Gastrocnemius medialis (tissue), 4 donors: ENCODE data around the gene ADAMTSL1. TPM values are rescaled to one million over a fixed set of nuclear protein-coding genes. Genes with fewer than 3 reads are reported as not detected.
"Not testable (repeated sequence)": the region's sequence is repeated elsewhere in the genome, so short reads cannot be mapped to it uniquely, and the experiment has no call there.

ENCODE experiments used
- ATAC-seq, 2 donors: fragments of 150-250 bp; one replicate each; pipeline ENCODE4 v1.9.1; 2016
- DNase-seq, 2 donors: peaks; one replicate each; pipeline ENCODE4 v3.0.0-alpha.2; 2019
- H3K27ac ChIP-seq, 4 donors: fragments of 200-600 bp; sonication (generic); 1 replicate in 1 of 4; 2 replicates in 3 of 4; pipeline ENCODE4 v1.5.1; 2016 to 2018; ENCODE audit warnings: mild to moderate bottlenecking in 2 of 4, moderate library complexity in 1 of 4
- H3K27me3 ChIP-seq, 3 donors: fragments of 200-600 bp; sonication (generic) in 2 of 3; 1 replicate in 1 of 3; 2 replicates in 2 of 3; pipeline versions ENCODE4 v1.5.1 to v1.6.0; 2016 to 2019; ENCODE audit warnings: mild to moderate bottlenecking in 1 of 3, moderate library complexity in 1 of 3
- H3K36me3 ChIP-seq, 2 donors: fragments of 200-600 bp; sonication (generic) in 1 of 2; one replicate each; pipeline ENCODE4 v1.5.1; 2017 to 2018
- H3K4me1 ChIP-seq, 2 donors: fragments of 200-600 bp; sonication (generic) in 1 of 2; one replicate each; pipeline ENCODE4 v1.5.1; 2016 to 2017; ENCODE audit warnings: mild to moderate bottlenecking in 2 of 2
- H3K4me3 ChIP-seq, 4 donors: fragments of 200-600 bp; sonication (generic) in 3 of 4; 1 replicate in 1 of 4; 2 replicates in 3 of 4; pipeline ENCODE4 v1.5.1; 2016 to 2019; ENCODE audit warnings: mild to moderate bottlenecking in 2 of 4
- H3K9me3 ChIP-seq, 3 donors: fragments of 200-600 bp; sonication (generic) in 2 of 3; 1 replicate in 1 of 3; 2 replicates in 2 of 3; pipeline ENCODE4 v1.5.1; 2016 to 2019
- CTCF ChIP-seq, 5 experiments: fragments of 450-650 bp in 3 of 5; fragments of 200-600 bp in 2 of 5; sonication (generic) in 2 of 5; IDR thresholded peaks in 4 of 5; conservative IDR thresholded peaks in 1 of 5; 1 replicate in 4 of 5; 2 replicates in 1 of 5; pipeline ENCODE4 v1.5.1; 2016 to 2019; ENCODE audit warnings: antibody characterized with exemption in 5 of 5, mild to moderate bottlenecking in 3 of 5, moderate library complexity in 3 of 5
- POLR2A ChIP-seq, 2 donors: fragments of 450-650 bp; IDR thresholded peaks; one replicate each; pipeline ENCODE4 v1.6.1; 2017; ENCODE audit warnings: antibody characterized with exemption in 2 of 2, mild to moderate bottlenecking in 2 of 2, moderate library complexity in 2 of 2
- in situ Hi-C, 4 donors: fragments of 200-750 bp; cut with MboI; loops; one replicate each; pipeline versions ENCODE4 v1.15.0 to v1.8.0; 2017; ENCODE audit warnings: low sequenced_read_pairs in 4 of 4
- intact Hi-C: fragments of 100-400 bp; cut with DNase I; formaldehyde crosslinking; loops from one replicate; pipeline ENCODE4 v1.15.1; 2023; ENCODE audit warnings: low total_unique reads
- total RNA-seq, 4 donors: library from RNA; depleted of rRNA; stranded (reverse); fragments of >200 nt; gene quantifications; one replicate each; pipeline versions ENCODE4 v1.1.0 to v1.2.3, GENCODE V29; 2016

The ADAMTSL1 gene
- total RNA-seq, 4 donors from 2014 or later = 0.05 to 0.58 (median 0.28) TPM

GRCh38 chr9:18869725-18870124 lies 395.8 kb downstream of the ADAMTSL1 start:
- intact Hi-C loops = no loop called here
- no peak overlapping the region for H3K27ac ChIP-seq
- no peaks in the 10 kb centered on the region for H3K36me3 ChIP-seq
- no peak overlapping the region for H3K4me3 ChIP-seq
- in situ Hi-C loops = no loop called here
- H3K27me3 ChIP-seq = no peaks in the 10 kb centered on the region
- ATAC-seq = no peak
- peaks cover 0 to 16% (median 0%) of the 10 kb centered on the region in 3 donors for H3K9me3 ChIP-seq
- DNase-seq = no peak
- no peaks in the 10 kb centered on the region for H3K4me1 ChIP-seq
- TF ChIP-seq CTCF (IDR thresholded peaks at IDR 0.05 in 4 of 5, conservative IDR thresholded peaks at IDR 0.05 in 1 of 5) = no peak
- TF ChIP-seq POLR2A (IDR thresholded peaks at IDR 0.05) = no peak

- Histone ChIP-seq H3K4me1 (no peaks in the 10 kb centered on the region), H3K27me3 (no peaks in the 10 kb centered on the region), H3K9me3 (peaks cover 0 to 16% (median 0%) of the 10 kb centered on the region in 3 donors), H3K27ac (no peak overlapping the region), H3K4me3 (no peak overlapping the region), H3K36me3 (no peaks in the 10 kb centered on the region)
- no peak for ATAC-seq
- DNase-seq = no peak
- intact Hi-C loops = no loop called here
- in situ Hi-C loops = no loop called here
- TF ChIP-seq CTCF (IDR thresholded peaks at IDR 0.05 in 4 of 5, conservative IDR thresholded peaks at IDR 0.05 in 1 of 5) (no peak), POLR2A (IDR thresholded peaks at IDR 0.05) (no peak)
Observed at GRCh38 chr9:18874069-18874468, 400.1 kb downstream of the ADAMTSL1 start.

- in situ Hi-C loops, intact Hi-C loops, H3K27ac ChIP-seq, ATAC-seq, H3K4me1 ChIP-seq, H3K9me3 ChIP-seq, H3K4me3 ChIP-seq, H3K36me3 ChIP-seq, DNase-seq, H3K27me3 ChIP-seq: not testable (repeated sequence)
Observed at GRCh38 chr9:18874990-18875389, 401.0 kb downstream of the ADAMTSL1 start.

- Histone ChIP-seq H3K4me3 (no peak overlapping the region), H3K9me3 (no peaks in the 10 kb centered on the region), H3K36me3 (no peaks in the 10 kb centered on the region), H3K27me3 (no peaks in the 10 kb centered on the region), H3K4me1 (no peaks in the 10 kb centered on the region), H3K27ac (no peak overlapping the region)
- no peak for ATAC-seq
- DNase-seq = no peak
- intact Hi-C loops (no loop called here), in situ Hi-C loops (no loop called here)
- no peak for TF ChIP-seq POLR2A (IDR thresholded peaks at IDR 0.05)
- TF ChIP-seq CTCF (IDR thresholded peaks at IDR 0.05 in 4 of 5, conservative IDR thresholded peaks at IDR 0.05 in 1 of 5) = no peak
Observed at GRCh38 chr9:18877984-18878383, 404.0 kb downstream of the ADAMTSL1 start.

GRCh38 chr9:18881758-18882157 lies 407.8 kb downstream of the ADAMTSL1 start:
- H3K9me3 ChIP-seq = no peaks in the 10 kb centered on the region
- intact Hi-C loops (no loop called here), in situ Hi-C loops (no loop called here)
- ATAC-seq (no peak), DNase-seq (no peak)
- no peaks in the 10 kb centered on the region for H3K36me3 ChIP-seq
- no peaks in the 10 kb centered on the region for H3K27me3 ChIP-seq
- H3K4me3 ChIP-seq = no peak overlapping the region
- H3K4me1 ChIP-seq = no peaks in the 10 kb centered on the region
- TF ChIP-seq POLR2A (IDR thresholded peaks at IDR 0.05) = no peak
- TF ChIP-seq CTCF (IDR thresholded peaks at IDR 0.05 in 4 of 5, conservative IDR thresholded peaks at IDR 0.05 in 1 of 5) = no peak
- H3K27ac ChIP-seq = no peak overlapping the region
